Mucosa of stomach (tissue), 1 donor: ENCODE data around the gene SLC16A12.
"Not testable (repeated sequence)": the region's sequence is repeated elsewhere in the genome, so short reads cannot be mapped to it uniquely, and the experiment has no call there.

Experiments
- H3K27me3 ChIP-seq: one replicate; pipeline ENCODE4 v1.7.0; 2013; ENCODE audit warnings: mild to moderate bottlenecking, low read length; ENCODE audit not compliant: control insufficient read depth, insufficient read depth
- H3K36me3 ChIP-seq: one replicate; pipeline ENCODE4 v1.7.0; 2013; ENCODE audit warnings: low read length; ENCODE audit not compliant: control insufficient read depth, insufficient read depth
- H3K4me1 ChIP-seq: one replicate; pipeline ENCODE4 v1.7.0; 2013; ENCODE audit warnings: mild to moderate bottlenecking, low read length; ENCODE audit not compliant: control insufficient read depth, insufficient read depth
- H3K4me3 ChIP-seq: one replicate; pipeline ENCODE4 v1.7.0; 2013; ENCODE audit warnings: low read length
- H3K9ac ChIP-seq: one replicate; pipeline ENCODE4 v1.7.0; 2013; ENCODE audit warnings: mild to moderate bottlenecking, low read length, moderate library complexity
- H3K9me3 ChIP-seq: one replicate; pipeline ENCODE4 v1.7.0; 2013; ENCODE audit warnings: mild to moderate bottlenecking, low read length, moderate library complexity; ENCODE audit not compliant: control insufficient read depth
- donor health status: Pancreatic carcinoma.

SLC16A12 gene

DNA sequence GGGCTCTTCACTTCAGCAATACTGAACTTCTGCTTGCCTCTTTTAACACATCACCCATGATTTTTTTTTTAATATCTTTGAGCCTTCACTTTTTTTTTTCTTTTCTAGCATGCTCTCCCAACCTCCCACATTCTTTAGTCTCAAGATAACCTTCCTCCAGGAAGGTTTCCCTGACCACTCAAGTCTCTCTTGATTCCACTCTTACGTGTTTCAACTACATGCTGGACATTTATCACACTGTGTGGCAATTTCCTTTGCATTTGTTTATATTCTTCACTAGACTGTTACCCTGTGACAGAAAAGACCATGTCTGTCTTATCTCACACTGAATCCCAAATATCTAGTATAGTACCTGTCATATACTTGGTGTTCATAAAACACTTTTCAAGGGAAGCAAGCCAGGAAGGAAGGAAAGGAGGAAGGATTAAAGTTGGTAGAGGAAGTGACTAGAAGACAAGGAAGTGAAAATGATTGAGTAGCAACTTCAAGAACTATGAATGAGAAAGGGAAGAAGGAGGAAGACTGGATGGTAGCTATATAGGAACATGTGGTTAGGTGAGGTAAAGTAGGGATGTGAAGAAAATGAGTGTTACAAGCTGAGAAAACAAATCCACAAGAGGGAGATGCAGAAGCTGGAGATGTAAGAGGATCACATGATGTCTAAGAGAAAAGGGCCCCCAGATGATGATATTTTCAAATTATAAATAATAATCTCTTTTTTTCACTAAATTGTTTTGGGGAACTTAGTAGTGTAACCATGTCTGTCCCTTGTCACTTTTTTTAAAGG, 80.6 kb downstream of the SLC16A12 start:
- no peak overlapping the region for H3K4me3 ChIP-seq
- H3K36me3 ChIP-seq, result no peaks in the 10 kb centered on the region
- peaks cover 4% of the 10 kb centered on the region for H3K4me1 ChIP-seq
- no peaks in the 10 kb centered on the region for H3K9me3 ChIP-seq
- no peaks in the 10 kb centered on the region for H3K27me3 ChIP-seq
- no peak overlapping the region for H3K9ac ChIP-seq

DNA sequence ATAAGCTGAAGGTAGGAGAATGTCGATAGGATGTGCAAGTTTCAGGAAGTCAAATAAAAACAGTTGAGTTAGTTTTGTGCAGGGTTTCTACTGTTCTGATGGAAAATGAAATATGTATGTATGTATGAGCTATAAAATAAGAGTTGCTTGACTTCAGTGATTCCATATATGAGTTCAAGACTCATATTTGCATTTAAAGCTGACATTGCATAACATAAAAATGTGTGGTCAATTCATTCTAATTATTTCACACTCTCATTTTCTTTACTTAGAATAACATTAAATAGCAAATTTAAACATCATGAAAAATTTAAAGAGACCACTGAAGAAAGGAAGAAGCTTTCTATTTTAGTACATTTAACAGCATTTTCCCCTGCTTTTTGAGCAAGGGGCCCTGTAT, 83.2 kb downstream of the SLC16A12 start:
- H3K4me1 ChIP-seq, result peaks cover 4% of the 10 kb centered on the region
- no peaks in the 10 kb centered on the region for H3K36me3 ChIP-seq
- H3K4me3 ChIP-seq, result no peak overlapping the region
- H3K9me3 ChIP-seq, result no peaks in the 10 kb centered on the region
- H3K27me3 ChIP-seq, result no peaks in the 10 kb centered on the region
- no peak overlapping the region for H3K9ac ChIP-seq

DNA sequence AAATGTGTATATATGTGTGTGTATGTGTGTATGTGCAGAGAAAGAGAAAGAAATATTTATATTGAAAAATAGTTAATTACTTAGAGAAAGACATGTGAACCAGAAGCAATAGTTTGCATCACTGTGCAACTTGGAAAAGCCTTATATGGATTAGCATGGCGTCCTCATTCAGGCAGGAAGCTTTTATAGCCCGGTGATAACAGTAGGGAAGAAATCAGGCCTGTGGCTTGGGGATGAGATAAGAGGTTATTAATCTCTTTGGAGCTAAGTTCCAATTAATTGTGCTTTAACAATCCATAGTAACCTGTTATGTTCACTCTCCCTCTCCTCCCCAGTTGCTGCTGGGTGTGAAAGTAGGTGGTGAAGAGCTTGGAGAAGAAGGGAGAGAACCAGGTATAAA, 84.5 kb downstream of the SLC16A12 start:
- Histone ChIP-seq H3K36me3 (no peaks in the 10 kb centered on the region), H3K27me3 (no peaks in the 10 kb centered on the region), H3K9ac (no peak overlapping the region), H3K4me1 (peaks cover 4% of the 10 kb centered on the region), H3K4me3 (no peak overlapping the region), H3K9me3 (no peaks in the 10 kb centered on the region)

DNA sequence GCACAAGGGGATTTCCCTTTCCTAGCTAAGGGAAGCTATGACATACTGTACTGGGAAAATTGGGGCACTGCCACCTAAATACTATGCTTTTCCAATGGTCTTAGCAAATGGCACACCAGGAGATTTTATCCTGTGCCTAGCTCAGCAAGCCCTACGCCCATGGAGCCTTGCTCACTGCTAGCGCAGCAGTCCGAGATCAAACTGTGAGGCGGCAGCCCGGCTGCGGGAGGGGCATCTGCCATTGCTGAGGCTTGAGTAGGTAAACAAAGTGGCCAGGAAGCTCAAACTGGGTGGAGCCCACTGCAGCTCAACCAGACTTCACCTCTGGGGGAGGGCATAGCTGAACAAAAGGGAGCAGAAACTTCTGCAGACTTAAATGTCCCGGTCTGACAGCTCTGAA, 90.6 kb downstream of the SLC16A12 start:
- H3K9me3 ChIP-seq, H3K4me3 ChIP-seq, H3K36me3 ChIP-seq, H3K9ac ChIP-seq, H3K27me3 ChIP-seq: not testable (repeated sequence)
- peaks cover 10% of the 10 kb centered on the region for H3K4me1 ChIP-seq

DNA sequence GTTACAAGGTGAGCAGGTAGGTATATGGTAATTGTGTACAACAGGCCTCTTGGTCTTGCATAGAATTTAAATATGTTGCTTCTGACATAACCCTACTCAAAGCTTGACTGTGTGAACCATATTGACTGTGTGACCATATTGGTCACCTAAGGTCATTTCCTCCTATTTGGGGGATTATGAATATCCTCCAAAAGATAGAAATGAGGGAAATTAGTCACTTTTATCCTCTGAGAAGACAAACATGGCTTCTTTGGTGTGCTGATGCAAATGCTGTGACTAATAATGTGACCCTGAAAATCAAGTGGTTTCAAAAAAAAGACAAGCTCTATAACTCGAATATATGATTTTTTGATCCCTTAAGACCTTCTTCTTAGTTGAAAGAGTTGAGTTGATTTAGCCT, 93.1 kb downstream of the SLC16A12 start:
- no peaks in the 10 kb centered on the region for H3K36me3 ChIP-seq
- H3K4me3 ChIP-seq, result no peak overlapping the region
- H3K9me3 ChIP-seq, result no peaks in the 10 kb centered on the region
- no peak overlapping the region for H3K9ac ChIP-seq
- H3K27me3 ChIP-seq, result no peaks in the 10 kb centered on the region
- peaks cover 20% of the 10 kb centered on the region for H3K4me1 ChIP-seq

DNA sequence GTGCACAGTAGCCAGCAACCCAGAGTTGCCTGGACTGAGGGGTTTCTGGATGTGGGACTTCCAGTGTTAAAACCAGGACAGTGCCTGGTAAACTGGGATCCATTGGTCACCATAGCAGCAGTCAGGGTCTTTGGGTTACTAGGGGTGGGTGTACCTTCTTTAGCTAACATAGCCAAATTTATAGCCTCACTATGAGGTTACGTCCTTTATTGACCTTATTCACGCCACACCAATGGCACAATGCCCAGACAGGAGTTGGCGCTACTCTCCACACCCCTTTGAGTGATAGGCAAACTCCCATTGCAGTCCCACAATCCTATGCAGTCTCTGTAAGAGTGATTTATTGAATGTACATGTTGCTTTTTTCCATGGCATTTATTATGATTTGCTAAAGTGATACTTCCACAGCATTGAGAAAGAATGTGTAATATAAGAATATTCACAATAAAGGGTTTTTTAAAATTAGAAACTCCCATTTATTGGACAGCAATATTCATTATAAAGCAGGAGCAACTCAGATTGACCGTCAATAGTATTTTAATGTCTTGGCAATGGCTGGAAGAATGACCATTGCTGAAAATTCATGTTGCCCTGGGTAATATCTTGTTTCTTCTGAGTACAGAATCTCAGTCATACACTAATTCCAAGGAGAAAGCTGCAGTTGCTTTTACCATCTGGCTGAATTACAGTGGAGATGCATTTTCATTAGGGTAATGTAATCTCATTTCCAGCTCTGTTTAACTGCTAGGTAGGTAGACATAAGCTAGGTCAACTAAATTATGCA, 95.0 kb downstream of the SLC16A12 start:
- peaks cover 20% of the 10 kb centered on the region for H3K4me1 ChIP-seq
- H3K9me3 ChIP-seq, result no peaks in the 10 kb centered on the region
- H3K4me3 ChIP-seq, result no peak overlapping the region
- H3K36me3 ChIP-seq, result no peaks in the 10 kb centered on the region
- no peaks in the 10 kb centered on the region for H3K27me3 ChIP-seq
- no peak overlapping the region for H3K9ac ChIP-seq

DNA sequence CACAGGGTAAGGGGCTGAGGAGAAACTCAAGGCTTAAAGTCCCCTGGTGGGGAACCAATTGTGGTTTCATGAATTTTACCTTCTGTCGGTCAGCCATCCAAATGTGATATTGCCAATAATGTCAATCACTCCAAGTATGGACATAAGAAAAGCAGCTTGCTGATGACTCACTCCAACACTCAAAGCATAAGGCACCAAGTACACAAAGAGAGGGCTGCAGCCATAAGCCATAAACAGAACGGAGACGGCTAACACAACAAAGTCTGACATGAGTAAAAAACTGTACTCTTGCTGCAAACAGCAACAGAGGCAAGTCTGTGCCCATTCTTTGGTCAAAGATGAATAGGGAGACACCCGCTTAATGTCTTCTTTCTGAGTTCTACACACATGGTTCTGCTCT, 96.9 kb downstream of the SLC16A12 start:
- Histone ChIP-seq H3K4me3 (no peak overlapping the region), H3K9ac (no peak overlapping the region), H3K27me3 (no peaks in the 10 kb centered on the region), H3K36me3 (no peaks in the 10 kb centered on the region), H3K4me1 (peaks cover 20% of the 10 kb centered on the region), H3K9me3 (no peaks in the 10 kb centered on the region)

DNA sequence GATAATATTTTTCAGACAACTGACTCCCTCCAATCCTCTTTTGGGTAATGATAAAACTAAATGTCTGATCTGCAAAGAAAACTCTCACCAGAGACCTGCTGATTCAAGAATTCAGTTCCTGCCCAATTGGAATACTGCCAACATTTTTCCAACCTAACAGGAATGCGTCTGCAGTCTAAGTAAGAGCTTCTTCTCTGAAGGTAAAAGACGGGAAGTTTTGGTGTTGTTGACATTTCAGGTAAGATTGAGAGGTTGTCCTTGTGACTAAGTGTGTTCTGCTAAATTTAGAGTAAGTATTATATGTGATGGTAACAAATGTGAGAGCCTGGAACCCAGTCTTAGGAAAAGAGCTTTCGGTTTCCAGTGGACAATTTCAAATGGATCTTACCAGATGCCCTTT, 103.4 kb downstream of the SLC16A12 start:
- H3K4me3 ChIP-seq, result no peak overlapping the region
- H3K27me3 ChIP-seq, result no peaks in the 10 kb centered on the region
- no peaks in the 10 kb centered on the region for H3K36me3 ChIP-seq
- H3K4me1 ChIP-seq, result no peaks in the 10 kb centered on the region
- no peak overlapping the region for H3K9ac ChIP-seq
- H3K9me3 ChIP-seq, result no peaks in the 10 kb centered on the region

DNA sequence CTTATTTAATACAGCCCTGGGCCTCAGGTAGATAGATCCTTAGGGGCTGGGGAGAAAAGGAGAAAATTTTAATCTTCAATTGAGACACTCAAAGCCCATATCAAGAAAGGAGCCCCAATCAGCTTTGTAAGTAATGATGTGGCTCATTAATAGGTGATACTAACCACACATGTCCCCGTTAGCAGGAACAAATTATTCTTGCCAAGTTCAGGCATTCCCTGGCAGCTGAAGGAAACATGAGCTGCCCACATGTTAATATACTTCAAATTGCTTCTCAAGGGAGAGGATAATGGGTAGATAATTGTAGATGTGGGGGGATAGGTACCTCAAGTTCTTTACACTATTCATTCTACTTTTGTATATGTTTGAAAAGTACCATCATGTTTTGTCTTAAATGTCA, 106.5 kb downstream of the SLC16A12 start:
- Histone ChIP-seq H3K4me3 (no peak overlapping the region), H3K9ac (no peak overlapping the region)

DNA sequence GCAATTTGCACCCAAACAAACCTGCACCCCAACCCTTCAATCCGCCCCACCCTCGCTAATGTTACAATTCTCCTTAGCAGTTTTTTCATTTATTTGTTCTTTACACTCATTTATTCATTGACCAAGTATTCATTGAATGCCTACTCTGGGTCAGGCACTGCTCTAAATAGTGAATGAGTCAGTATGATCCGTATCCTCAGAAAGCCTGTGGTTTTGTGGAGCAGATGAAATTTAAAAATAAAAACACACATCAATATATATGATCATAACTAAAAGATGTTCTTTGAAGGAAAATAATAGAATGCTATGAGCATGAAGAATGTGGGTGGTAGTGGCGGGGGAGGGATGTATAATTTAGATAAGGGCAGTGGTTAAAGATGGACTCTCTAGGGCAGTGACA, 107.8 kb downstream of the SLC16A12 start:
- Histone ChIP-seq H3K9ac (no peak overlapping the region), H3K27me3 (no peaks in the 10 kb centered on the region), H3K36me3 (no peaks in the 10 kb centered on the region), H3K4me1 (no peaks in the 10 kb centered on the region), H3K9me3 (no peaks in the 10 kb centered on the region), H3K4me3 (no peak overlapping the region)

More for the DNA sequence above, 106.5 kb downstream of the SLC16A12 start:
- Histone ChIP-seq H3K27me3 (no peaks in the 10 kb centered on the region), H3K4me1 (no peaks in the 10 kb centered on the region), H3K36me3 (no peaks in the 10 kb centered on the region), H3K9me3 (no peaks in the 10 kb centered on the region)

DNA sequence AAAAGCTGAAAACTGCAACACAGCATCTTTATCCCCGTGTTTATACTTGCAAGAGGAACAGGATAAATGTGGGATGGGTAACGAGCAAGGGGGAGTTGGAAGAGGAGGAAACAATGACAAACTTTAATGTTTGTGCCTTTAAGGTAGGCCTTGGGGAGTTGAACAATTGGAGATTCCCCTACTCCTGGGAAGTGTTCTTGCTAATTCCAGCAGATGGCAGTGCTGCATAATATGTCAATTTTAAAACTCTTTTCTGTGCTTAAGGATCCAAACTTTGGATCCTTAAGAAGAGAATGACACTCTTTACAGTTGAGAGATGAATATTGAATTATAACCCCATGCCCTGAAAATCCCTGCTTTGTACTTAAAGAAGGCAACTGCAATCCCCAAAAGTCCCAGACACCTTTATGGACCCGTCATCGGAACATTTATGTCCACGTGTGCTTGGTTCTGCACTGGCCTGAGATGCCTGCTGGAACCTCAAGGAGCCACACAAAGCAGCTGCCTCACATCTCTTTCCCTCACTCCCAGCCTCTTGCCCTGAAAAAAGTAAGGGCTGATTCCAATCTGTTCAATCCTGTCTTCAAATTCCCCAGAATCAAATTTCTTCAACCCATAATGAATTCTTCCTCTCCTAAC, 109.0 kb downstream of the SLC16A12 start:
- Histone ChIP-seq H3K4me1 (no peaks in the 10 kb centered on the region), H3K9me3 (no peaks in the 10 kb centered on the region), H3K9ac (no peak overlapping the region), H3K4me3 (no peak overlapping the region), H3K27me3 (no peaks in the 10 kb centered on the region), H3K36me3 (no peaks in the 10 kb centered on the region)

DNA sequence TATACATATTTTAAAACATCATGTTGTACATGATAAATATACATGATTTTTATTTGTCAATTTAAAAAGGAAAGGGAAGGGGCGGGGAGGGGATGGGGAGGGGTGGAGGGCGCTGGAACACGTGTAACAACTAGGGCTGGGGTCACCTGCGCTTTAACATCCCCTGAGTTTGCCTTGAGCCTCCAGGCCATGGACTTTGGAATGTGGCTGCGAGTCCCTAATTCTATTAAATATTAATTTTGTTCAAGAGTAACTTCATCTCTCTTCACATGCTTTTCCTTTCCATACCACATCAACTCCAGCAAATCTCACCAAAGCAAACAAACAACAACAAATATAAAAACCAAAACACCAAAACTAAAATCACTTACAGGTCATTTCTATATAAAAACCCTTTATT, 110.4 kb downstream of the SLC16A12 start:
- Histone ChIP-seq H3K9me3 (no peaks in the 10 kb centered on the region), H3K27me3 (no peaks in the 10 kb centered on the region), H3K4me1 (no peaks in the 10 kb centered on the region), H3K9ac (no peak overlapping the region), H3K36me3 (no peaks in the 10 kb centered on the region), H3K4me3 (no peak overlapping the region)
